Karpas-422 (cell line): Measurements from ENCODE around the gene AFM. TPM values are rescaled to one million over a fixed set of nuclear protein-coding genes. Genes with fewer than 3 reads are reported as not detected.

Experiments
- DNase-seq: peaks from one replicate; pipeline ENCODE4 v3.0.0-alpha.2; 2015
- H2AFZ ChIP-seq: fragments of 200-600 bp; sonication (generic); 2 replicates; pipeline ENCODE4 v1.6.1; 2014; ENCODE audit warnings: antibody characterized with exemption, low read length, mixed read lengths
- H3K27ac ChIP-seq: fragments of 200-600 bp; sonication (generic); 2 replicates; pipeline ENCODE4 v1.5.1; 2014; ENCODE audit warnings: mild to moderate bottlenecking, low read length, moderate library complexity
- H3K27me3 ChIP-seq: fragments of 200-600 bp; sonication (generic); 2 replicates; pipeline ENCODE4 v1.6.1; 2014; ENCODE audit warnings: low read length, mixed read lengths
- H3K36me3 ChIP-seq: fragments of 200-600 bp; sonication (generic); 2 replicates; pipeline ENCODE4 v1.6.1; 2014; ENCODE audit warnings: low read length, mixed read lengths; ENCODE audit not compliant: insufficient read depth
- H3K4me1 ChIP-seq: fragments of 200-600 bp; sonication (generic); 2 replicates; pipeline ENCODE4 v1.6.1; 2014; ENCODE audit warnings: mild to moderate bottlenecking, low read length, mixed read lengths
- H3K4me2 ChIP-seq: fragments of 200-600 bp; sonication (generic); 2 replicates; pipeline ENCODE4 v1.6.1; 2014; ENCODE audit warnings: low read length, low read depth, mild to moderate bottlenecking; ENCODE audit not compliant: poor library complexity, severe bottlenecking
- H3K4me3 ChIP-seq: fragments of 200-600 bp; sonication (generic); 2 replicates; pipeline ENCODE4 v1.5.1; 2014; ENCODE audit warnings: mild to moderate bottlenecking, antibody characterized with exemption, low read length, mixed read lengths
- H3K79me2 ChIP-seq: fragments of 200-600 bp; sonication (generic); 2 replicates; pipeline ENCODE4 v1.6.1; 2014; ENCODE audit warnings: mild to moderate bottlenecking, low read length, mixed read lengths
- H3K9ac ChIP-seq: fragments of 200-600 bp; sonication (generic); 2 replicates; pipeline ENCODE4 v1.6.0; 2014; ENCODE audit warnings: low read length
- H3K9me2 ChIP-seq: fragments of 200-600 bp; sonication (generic), shearing (Covaris generic); replicated peaks from 2 replicates; pipeline ENCODE4 v1.6.0; 2014; ENCODE audit warnings: mild to moderate bottlenecking, low read length, moderate library complexity; ENCODE audit not compliant: insufficient read depth
- H3K9me3 ChIP-seq: fragments of 300-700, 200-600 bp; sonication (generic); 2 replicates; pipeline ENCODE4 v1.6.1; 2014; ENCODE audit warnings: low read length, mixed read lengths
- H4K20me1 ChIP-seq: fragments of 200-600 bp; sonication (generic); 2 replicates; pipeline ENCODE4 v1.6.1; 2014; ENCODE audit warnings: mild to moderate bottlenecking, antibody characterized with exemption, low read length, low read depth; ENCODE audit not compliant: insufficient read depth
- total RNA-seq: library from RNA; depleted of rRNA; stranded (reverse); fragments of >200 nt; shearing (Covaris generic); gene quantifications from 2 replicates; pipeline ENCODE4 v1.2.3, GENCODE V29; 2014; ENCODE audit warnings: low replicate concordance

The AFM gene
- total RNA-seq, 1 experiment from 2014 or later = not detected

- Histone ChIP-seq H3K79me2 (no peaks in the 10 kb centered on the region), H3K4me2 (no peak overlapping the region), H3K4me3 (no peak overlapping the region), H3K9me3 (no peaks in the 10 kb centered on the region), H3K36me3 (no peaks in the 10 kb centered on the region), H2AFZ (no peak overlapping the region), H3K9ac (no peak overlapping the region), H3K9me2 (no peaks in the 10 kb centered on the region), H4K20me1 (no peaks in the 10 kb centered on the region), H3K4me1 (no peaks in the 10 kb centered on the region), H3K27ac (no peak overlapping the region), H3K27me3 (no peaks in the 10 kb centered on the region)
- DNase-seq = no peak
Observed at GRCh38 chr4:73452953-73453700, 28.4 kb upstream of the AFM start.

DNA sequence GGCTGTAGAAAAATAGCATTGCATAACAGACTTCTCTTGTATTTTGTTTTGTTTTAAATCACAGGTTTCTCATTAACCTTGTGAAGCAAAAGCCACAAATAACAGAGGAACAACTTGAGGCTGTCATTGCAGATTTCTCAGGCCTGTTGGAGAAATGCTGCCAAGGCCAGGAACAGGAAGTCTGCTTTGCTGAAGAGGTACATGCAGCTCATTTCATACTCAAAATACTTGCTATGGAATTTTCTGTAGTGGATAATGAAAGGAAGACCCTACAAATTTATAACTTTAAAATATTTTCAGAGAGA lies 27.9 kb upstream of the AFM start:
- no peak for DNase-seq
- H2AFZ ChIP-seq = no peak overlapping the region
- no peaks in the 10 kb centered on the region for H3K27me3 ChIP-seq

GRCh38 chr4:73454920-73455319 lies 26.6 kb upstream of the AFM start:
- Histone ChIP-seq H4K20me1 (no peaks in the 10 kb centered on the region), H3K79me2 (no peaks in the 10 kb centered on the region), H3K9me2 (no peaks in the 10 kb centered on the region), H2AFZ (no peak overlapping the region), H3K4me1 (no peaks in the 10 kb centered on the region), H3K27ac (no peak overlapping the region), H3K9ac (no peak overlapping the region), H3K4me3 (no peak overlapping the region), H3K36me3 (no peaks in the 10 kb centered on the region), H3K9me3 (no peaks in the 10 kb centered on the region), H3K27me3 (no peaks in the 10 kb centered on the region), H3K4me2 (no peak overlapping the region)
- no peak for DNase-seq

More for the DNA sequence above, 27.9 kb upstream of the AFM start:
- H3K4me3 ChIP-seq = no peak overlapping the region
- no peak overlapping the region for H3K4me2 ChIP-seq
- H3K9me2 ChIP-seq = no peaks in the 10 kb centered on the region
- no peaks in the 10 kb centered on the region for H3K4me1 ChIP-seq
- H4K20me1 ChIP-seq = no peaks in the 10 kb centered on the region
- no peaks in the 10 kb centered on the region for H3K36me3 ChIP-seq
- H3K27ac ChIP-seq = no peak overlapping the region
- H3K9me3 ChIP-seq = no peaks in the 10 kb centered on the region
- no peak overlapping the region for H3K9ac ChIP-seq
- H3K79me2 ChIP-seq = no peaks in the 10 kb centered on the region

DNA sequence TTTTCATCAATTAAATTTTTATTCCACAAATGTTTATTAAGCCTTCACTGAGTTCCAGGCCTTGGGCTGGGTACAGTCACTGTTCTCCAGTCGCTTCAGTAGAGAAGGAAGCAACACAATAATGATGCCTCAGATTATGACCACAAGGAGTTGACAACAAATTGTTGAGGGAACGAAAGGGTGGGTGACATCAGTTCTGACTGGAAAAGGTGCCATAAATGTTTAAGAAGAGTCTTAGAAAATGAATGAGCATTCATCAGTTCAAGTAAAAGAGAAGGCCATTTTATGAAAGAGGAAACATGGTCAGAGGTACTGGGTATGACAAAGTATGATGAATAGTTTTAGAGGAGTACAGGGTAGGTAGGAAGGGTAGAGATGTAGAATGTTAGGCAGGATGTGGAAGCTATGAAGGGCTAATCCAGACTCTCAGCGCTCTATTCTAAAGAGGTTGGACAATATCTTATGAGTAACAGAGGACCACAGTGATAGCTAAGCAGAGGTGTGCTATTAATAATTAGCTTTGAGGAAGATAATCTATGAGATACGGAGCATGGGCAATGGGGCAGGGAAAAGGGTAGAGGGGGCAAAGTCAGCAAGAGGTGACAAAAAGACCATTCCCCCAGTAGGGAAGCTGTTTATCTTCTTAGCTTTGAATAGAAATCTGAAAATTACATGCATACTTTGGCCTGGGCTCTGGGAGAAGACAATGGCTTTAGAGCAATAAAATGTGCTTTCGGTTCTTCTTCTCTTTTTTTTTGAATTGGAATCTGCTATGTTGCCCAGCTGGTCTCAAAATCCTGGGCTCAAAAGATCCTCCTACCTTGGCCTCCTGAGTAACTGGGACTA lies 25.1 kb upstream of the AFM start:
- no peak overlapping the region for H3K9ac ChIP-seq
- H3K4me3 ChIP-seq = no peak overlapping the region
- H3K79me2 ChIP-seq = no peaks in the 10 kb centered on the region
- no peaks in the 10 kb centered on the region for H3K9me2 ChIP-seq
- H3K27me3 ChIP-seq = no peaks in the 10 kb centered on the region
- DNase-seq = no peak
- no peaks in the 10 kb centered on the region for H3K4me1 ChIP-seq
- no peak overlapping the region for H2AFZ ChIP-seq
- H3K36me3 ChIP-seq = no peaks in the 10 kb centered on the region
- no peak overlapping the region for H3K27ac ChIP-seq
- H3K9me3 ChIP-seq = no peaks in the 10 kb centered on the region
- no peak overlapping the region for H3K4me2 ChIP-seq
- no peaks in the 10 kb centered on the region for H4K20me1 ChIP-seq

GRCh38 chr4:73458184-73459047 lies 23.1 kb upstream of the AFM start:
- no peaks in the 10 kb centered on the region for H3K36me3 ChIP-seq
- H3K4me3 ChIP-seq = no peak overlapping the region
- H3K9ac ChIP-seq = no peak overlapping the region
- H2AFZ ChIP-seq = no peak overlapping the region
- H3K27ac ChIP-seq = no peak overlapping the region
- no peaks in the 10 kb centered on the region for H3K79me2 ChIP-seq
- H3K4me2 ChIP-seq = no peak overlapping the region
- H4K20me1 ChIP-seq = no peaks in the 10 kb centered on the region
- H3K4me1 ChIP-seq = no peaks in the 10 kb centered on the region
- no peak for DNase-seq
- no peaks in the 10 kb centered on the region for H3K9me2 ChIP-seq
- no peaks in the 10 kb centered on the region for H3K9me3 ChIP-seq
- H3K27me3 ChIP-seq = no peaks in the 10 kb centered on the region

- H3K27ac ChIP-seq = no peak overlapping the region
- H3K9me3 ChIP-seq = no peaks in the 10 kb centered on the region
- no peak overlapping the region for H2AFZ ChIP-seq
- no peaks in the 10 kb centered on the region for H4K20me1 ChIP-seq
- H3K4me1 ChIP-seq = no peaks in the 10 kb centered on the region
- H3K4me3 ChIP-seq = no peak overlapping the region
- H3K9me2 ChIP-seq = no peaks in the 10 kb centered on the region
- H3K79me2 ChIP-seq = no peaks in the 10 kb centered on the region
- no peaks in the 10 kb centered on the region for H3K27me3 ChIP-seq
- no peak for DNase-seq
- H3K36me3 ChIP-seq = no peaks in the 10 kb centered on the region
- no peak overlapping the region for H3K9ac ChIP-seq
- no peak overlapping the region for H3K4me2 ChIP-seq
Observed at GRCh38 chr4:73459048-73459421, 22.5 kb upstream of the AFM start.

DNA sequence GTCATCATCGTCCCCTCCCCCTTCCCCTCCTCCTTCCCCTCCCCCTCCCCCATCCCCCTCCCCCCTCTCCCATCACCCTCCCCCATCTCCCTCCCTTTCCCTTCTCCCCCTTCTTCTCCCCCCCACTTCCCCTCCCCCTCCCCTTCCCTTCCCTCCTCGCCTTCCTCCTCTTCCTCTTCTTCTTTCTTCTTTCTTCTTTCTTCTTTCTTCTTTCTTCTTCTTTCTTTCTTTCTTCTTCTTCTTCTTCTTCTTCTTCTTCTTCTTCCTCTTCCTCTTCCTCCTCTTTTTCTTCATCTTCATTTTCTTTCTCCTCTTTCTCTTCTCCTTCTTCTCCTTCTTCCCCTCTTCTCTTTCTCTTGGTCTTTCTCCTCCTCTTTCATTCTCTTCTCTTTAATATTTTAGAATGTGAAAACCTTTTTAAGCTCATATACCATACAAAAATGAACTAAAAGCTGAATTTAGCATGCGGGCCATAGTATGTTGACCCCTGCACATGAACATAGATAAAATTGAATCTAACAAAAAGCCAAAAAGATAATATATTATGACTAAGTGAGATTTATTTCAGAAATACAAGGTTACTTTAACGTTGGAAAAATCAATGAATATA lies 20.5 kb upstream of the AFM start:
- Histone ChIP-seq H3K27ac (no peak overlapping the region), H3K36me3 (no peaks in the 10 kb centered on the region), H3K79me2 (no peaks in the 10 kb centered on the region), H4K20me1 (no peaks in the 10 kb centered on the region), H3K4me3 (no peak overlapping the region), H3K9ac (no peak overlapping the region), H3K4me1 (no peaks in the 10 kb centered on the region), H3K9me3 (no peaks in the 10 kb centered on the region), H3K9me2 (no peaks in the 10 kb centered on the region), H3K27me3 (no peaks in the 10 kb centered on the region), H2AFZ (no peak overlapping the region), H3K4me2 (no peak overlapping the region)
- DNase-seq = no peak

- no peaks in the 10 kb centered on the region for H4K20me1 ChIP-seq
- no peak overlapping the region for H2AFZ ChIP-seq
- H3K27me3 ChIP-seq = 0 out of 2 replicates have a peak, but pooled peaks cover under 1% of the 10 kb centered on the region
- no peak overlapping the region for H3K4me2 ChIP-seq
- no peaks in the 10 kb centered on the region for H3K9me3 ChIP-seq
- DNase-seq = no peak
- H3K4me3 ChIP-seq = no peak overlapping the region
- no peaks in the 10 kb centered on the region for H3K36me3 ChIP-seq
- no peaks in the 10 kb centered on the region for H3K79me2 ChIP-seq
- H3K27ac ChIP-seq = no peak overlapping the region
- H3K9ac ChIP-seq = no peak overlapping the region
- H3K4me1 ChIP-seq = no peaks in the 10 kb centered on the region
- no peaks in the 10 kb centered on the region for H3K9me2 ChIP-seq
Observed at GRCh38 chr4:73468170-73468569, 13.4 kb upstream of the AFM start.
